Brain microvascular endothelial cell (primary cell): ENCODE measurements around the gene RHBDD1.
A peak's percentile ranks its signal among the peaks of the same experiment; 100 is the strongest.

Source experiments
- DNase-seq: peaks from one replicate; pipeline ENCODE4 v3.0.0-alpha.2; 2020
- H3K27ac ChIP-seq: fragments of 250-450 bp; sonication (Bioruptor Pico); 2 replicates; pipeline ENCODE4 v1.5.1; 2020; ENCODE audit warnings: mild to moderate bottlenecking, moderate library complexity
- H3K27me3 ChIP-seq: fragments of 250-450 bp; sonication (Bioruptor Pico); replicated peaks from 2 replicates; pipeline ENCODE4 v1.5.1; 2020; ENCODE audit warnings: mild to moderate bottlenecking
- H3K36me3 ChIP-seq: fragments of 250-450 bp; sonication (Bioruptor Pico); replicated peaks from 2 replicates; pipeline ENCODE4 v1.5.1; 2020; ENCODE audit warnings: mild to moderate bottlenecking
- H3K4me3 ChIP-seq: 2 replicates; pipeline ENCODE4 v1.5.1; 2011; ENCODE audit warnings: low read depth, mild to moderate bottlenecking, control low read depth, low read length, moderate library complexity
- CTCF ChIP-seq: IDR thresholded peaks from 2 replicates; pipeline ENCODE4 v1.5.1; 2011; ENCODE audit warnings: low read depth, mild to moderate bottlenecking, moderate library complexity, low read length, control low read depth, inconsistent platforms; ENCODE audit errors: missing control alignments
- in situ Hi-C: cut with HindIII; loops from 2 replicates; pipeline ENCODE4 v1.10.0; 2017; ENCODE audit warnings: low sequenced_read_pairs, low pct_ligation_motif_present

Gene RHBDD1

GRCh38 chr2:226800941-226801784 is 34.7 kb upstream of the RHBDD1 start:
- no peak for TF ChIP-seq CTCF
- Histone ChIP-seq H3K27ac (peak overlapping the region; percentile 89), H3K27me3 (no peaks in the 10 kb centered on the region), H3K4me3 (peak overlapping the region; percentile 58), H3K36me3 (peaks cover 7% of the 10 kb centered on the region)
- DNase-seq, result peak; percentile 75
- in situ Hi-C loops, result no loop called here

- in situ Hi-C loops, result no loop called here
- Histone ChIP-seq H3K27ac (no peak overlapping the region), H3K36me3 (peaks cover under 1% of the 10 kb centered on the region), H3K27me3 (no peaks in the 10 kb centered on the region), H3K4me3 (no peak overlapping the region)
- peak; percentile 56 for DNase-seq
- TF ChIP-seq CTCF, result peak; percentile 56
Observed at GRCh38 chr2:226802573-226802972, 33.3 kb upstream of the RHBDD1 start.

GRCh38 chr2:226803410-226803809 is 32.4 kb upstream of the RHBDD1 start:
- H3K4me3 ChIP-seq, result no peak overlapping the region
- no peak overlapping the region for H3K27ac ChIP-seq
- no peaks in the 10 kb centered on the region for H3K27me3 ChIP-seq
- in situ Hi-C loops, result no loop called here
- no peak for TF ChIP-seq CTCF
- no peak for DNase-seq
- H3K36me3 ChIP-seq, result no peaks in the 10 kb centered on the region

- Histone ChIP-seq H3K27me3 (no peaks in the 10 kb centered on the region), H3K36me3 (no peaks in the 10 kb centered on the region), H3K27ac (no peak overlapping the region), H3K4me3 (no peak overlapping the region)
- in situ Hi-C loops, result no loop called here
- DNase-seq, result peak; percentile 37
- peak; percentile 82 for TF ChIP-seq CTCF
Observed at GRCh38 chr2:226813148-226813701, 22.6 kb upstream of the RHBDD1 start.

- Histone ChIP-seq H3K4me3 (no peak overlapping the region), H3K27me3 (no peaks in the 10 kb centered on the region), H3K36me3 (no peaks in the 10 kb centered on the region), H3K27ac (no peak overlapping the region)
- DNase-seq, result no peak
- in situ Hi-C loops, result no loop called here
- no peak for TF ChIP-seq CTCF
Observed at GRCh38 chr2:226818930-226819329, 16.9 kb upstream of the RHBDD1 start.
